ENCODE measurements around the gene CNKSR3. TPM values are rescaled to one million over a fixed set of nuclear protein-coding genes. Genes with fewer than 3 reads are reported as not detected.

Gene CNKSR3
- total RNA-seq, 1 experiment from 2014 or later, result 10.3 TPM

DNA sequence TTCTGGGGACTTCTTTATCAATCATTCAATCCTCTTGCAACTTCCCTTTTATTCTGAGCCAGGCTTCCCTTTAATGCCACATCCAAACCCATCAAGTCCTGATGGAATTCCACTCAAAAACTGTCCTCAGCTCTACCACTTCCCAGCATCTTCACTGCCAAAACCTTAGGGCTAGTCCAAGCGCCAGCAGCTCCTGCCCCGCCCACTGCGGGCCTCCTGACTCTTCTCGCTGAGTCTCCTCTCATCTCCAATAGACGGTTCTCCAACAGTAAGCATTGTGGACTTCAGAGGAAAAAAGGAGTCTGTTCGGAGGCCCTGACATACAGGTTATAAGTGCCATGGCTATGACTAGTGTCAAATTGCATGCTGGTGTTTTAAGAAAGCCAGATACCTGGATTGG lies 38.7 kb upstream of the CNKSR3 start:
- no peaks in the 10 kb centered on the region for H3K36me3 ChIP-seq (ENCODE audit: insufficient read depth, low read length, poor library complexity, severe bottlenecking)
- H3K27ac ChIP-seq (ENCODE audit: low read depth, low read length, poor library complexity, severe bottlenecking), result no peak overlapping the region
- CTCF ChIA-PET, result no interaction called here
- no peaks in the 10 kb centered on the region for H3K27me3 ChIP-seq (replicated peaks; ENCODE audit: insufficient read depth, low read depth, low read length, poor library complexity)
- no peaks in the 10 kb centered on the region for H3K4me1 ChIP-seq (ENCODE audit: insufficient read depth, low read length, poor library complexity, severe bottlenecking)
- no TSS peak for BruUV-seq (replicated peaks)
- no peak overlapping the region for H3K4me3 ChIP-seq (ENCODE audit: low read depth, low read length, poor library complexity, severe bottlenecking)
- TF ChIP-seq EZH2 (IDR thresholded peaks at IDR 0.05; ENCODE audit: borderline replicate concordance, low read depth, low read length, poor library complexity, severe bottlenecking) (no peak), CTCF (conservative IDR thresholded peaks at IDR 0.05; ENCODE audit: low read depth, low read length) (no peak)
- no peaks in the 10 kb centered on the region for H3K9me3 ChIP-seq (ENCODE audit: low read depth, low read length, poor library complexity, severe bottlenecking)
- no peak for DNase-seq (ENCODE audit: low spot score)
- POLR2A ChIA-PET (ENCODE audit: low non-redundant PET), result no interaction called here
- intact Hi-C loops (cut with micrococcal nuclease; ENCODE audit: unreplicated experiment), result no loop called here

DNA sequence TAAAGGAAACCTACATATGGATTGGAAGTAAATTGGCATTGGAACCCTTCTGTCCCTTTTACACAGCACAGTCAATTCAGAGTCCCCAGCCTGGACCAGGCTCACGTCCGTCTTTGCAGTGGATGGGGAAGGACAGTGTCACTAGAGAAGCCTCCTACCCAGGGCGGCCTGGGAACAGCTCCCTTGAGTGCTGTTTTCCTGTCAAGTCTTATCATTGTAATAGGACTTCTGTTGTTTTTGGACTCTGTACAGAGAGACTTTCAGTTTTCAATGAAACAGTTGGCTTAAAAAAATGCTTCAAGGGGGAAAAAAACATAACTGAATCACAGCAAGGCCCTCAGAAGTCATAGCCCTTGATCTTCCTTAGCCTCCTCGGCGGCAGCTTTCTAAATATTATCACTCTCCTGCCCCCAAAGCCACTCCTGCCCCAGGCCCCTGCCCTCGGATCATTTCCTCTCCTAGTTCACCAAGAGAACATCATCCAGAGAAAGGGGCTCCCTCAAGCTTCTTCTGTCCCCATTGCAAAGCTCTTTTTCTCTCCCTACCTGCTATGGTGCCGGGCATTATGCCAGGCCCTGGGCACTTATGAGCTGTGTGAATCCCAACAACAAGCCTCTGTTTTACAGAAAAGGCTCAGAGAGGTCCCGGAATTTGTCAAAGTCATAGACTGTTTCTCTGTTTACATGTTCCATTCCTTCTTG lies 37.8 kb upstream of the CNKSR3 start:
- DNase-seq (ENCODE audit: low spot score), result no peak
- Histone ChIP-seq H3K27me3 (replicated peaks; ENCODE audit: insufficient read depth, low read depth, low read length, poor library complexity) (no peaks in the 10 kb centered on the region), H3K27ac (ENCODE audit: low read depth, low read length, poor library complexity, severe bottlenecking) (no peak overlapping the region), H3K4me3 (ENCODE audit: low read depth, low read length, poor library complexity, severe bottlenecking) (no peak overlapping the region), H3K4me1 (ENCODE audit: insufficient read depth, low read length, poor library complexity, severe bottlenecking) (no peaks in the 10 kb centered on the region), H3K36me3 (ENCODE audit: insufficient read depth, low read length, poor library complexity, severe bottlenecking) (no peaks in the 10 kb centered on the region), H3K9me3 (ENCODE audit: low read depth, low read length, poor library complexity, severe bottlenecking) (no peaks in the 10 kb centered on the region)
- POLR2A ChIA-PET (ENCODE audit: low non-redundant PET), result no interaction called here
- intact Hi-C loops (cut with micrococcal nuclease; ENCODE audit: unreplicated experiment), result no loop called here
- CTCF ChIA-PET, result no interaction called here
- TF ChIP-seq CTCF (conservative IDR thresholded peaks at IDR 0.05; ENCODE audit: low read depth, low read length) (no peak), EZH2 (IDR thresholded peaks at IDR 0.05; ENCODE audit: borderline replicate concordance, low read depth, low read length, poor library complexity, severe bottlenecking) (no peak)
- no TSS peak for BruUV-seq (replicated peaks)

DNA sequence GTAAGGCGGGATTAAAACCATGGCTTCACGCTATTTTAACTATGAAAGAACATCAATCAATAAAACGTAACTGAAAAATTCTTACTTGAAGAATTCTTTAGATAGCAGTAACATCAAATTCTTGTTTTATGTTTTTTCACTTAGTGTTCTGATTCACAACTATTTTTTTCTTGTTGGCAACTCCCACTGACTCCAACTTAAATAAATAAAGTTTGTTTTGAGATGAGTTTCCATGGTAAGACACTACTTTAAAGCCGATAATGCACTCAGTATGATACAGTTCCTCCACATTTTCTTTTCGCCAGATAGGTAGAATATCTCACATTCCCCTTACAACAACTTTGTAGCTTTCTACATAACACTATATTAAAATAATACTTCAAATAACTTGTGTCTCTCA lies 33.1 kb upstream of the CNKSR3 start:
- POLR2A ChIA-PET (ENCODE audit: low non-redundant PET), result no interaction called here
- TF ChIP-seq CTCF (conservative IDR thresholded peaks at IDR 0.05; ENCODE audit: low read depth, low read length) (no peak), EZH2 (IDR thresholded peaks at IDR 0.05; ENCODE audit: borderline replicate concordance, low read depth, low read length, poor library complexity, severe bottlenecking) (no peak)
- Histone ChIP-seq H3K4me1 (ENCODE audit: insufficient read depth, low read length, poor library complexity, severe bottlenecking) (no peaks in the 10 kb centered on the region), H3K4me3 (ENCODE audit: low read depth, low read length, poor library complexity, severe bottlenecking) (no peak overlapping the region), H3K27ac (ENCODE audit: low read depth, low read length, poor library complexity, severe bottlenecking) (no peak overlapping the region), H3K27me3 (replicated peaks; ENCODE audit: insufficient read depth, low read depth, low read length, poor library complexity) (no peaks in the 10 kb centered on the region), H3K9me3 (ENCODE audit: low read depth, low read length, poor library complexity, severe bottlenecking) (no peaks in the 10 kb centered on the region), H3K36me3 (ENCODE audit: insufficient read depth, low read length, poor library complexity, severe bottlenecking) (no peaks in the 10 kb centered on the region)
- no TSS peak for BruUV-seq (replicated peaks)
- intact Hi-C loops (cut with micrococcal nuclease; ENCODE audit: unreplicated experiment), result no loop called here
- no peak for DNase-seq (ENCODE audit: low spot score)
- CTCF ChIA-PET, result no interaction called here
